ENCODE results near the gene ATL2. TPM values are rescaled to one million over a fixed set of nuclear protein-coding genes. Genes with fewer than 3 reads are reported as not detected.

ATL2 gene
- total RNA-seq, 2 donors from 2014 or later, result 43.6 to 62.6 TPM

- Histone ChIP-seq H3K27ac (no peak overlapping the region), H3K4me1 (no peaks in the 10 kb centered on the region), H3K27me3 (no peaks in the 10 kb centered on the region), H3K36me3 (replicated peaks in 1 of 2; ENCODE audit: insufficient read depth in 1 of 2, low read depth in 2 of 2) (no peaks in the 10 kb centered on the region), H3K9me3 (no peaks in the 10 kb centered on the region), H3K4me3 (no peak overlapping the region)
- ATAC-seq, result no peak
- intact Hi-C loops (cut with DNase I), result no loop called here
- DNase-seq, result no peak
- TF ChIP-seq POLR2A (IDR thresholded peaks at IDR 0.05) (no peak), CTCF (IDR thresholded peaks at IDR 0.05) (no peak)
- 91 to 93% methylated on average over 2 of the region's 2 CpGs for WGBS, 2 donors
These were observed 109.1 kb downstream of the ATL2 start for GRCh38 chr2:38268001-38268400.

DNA sequence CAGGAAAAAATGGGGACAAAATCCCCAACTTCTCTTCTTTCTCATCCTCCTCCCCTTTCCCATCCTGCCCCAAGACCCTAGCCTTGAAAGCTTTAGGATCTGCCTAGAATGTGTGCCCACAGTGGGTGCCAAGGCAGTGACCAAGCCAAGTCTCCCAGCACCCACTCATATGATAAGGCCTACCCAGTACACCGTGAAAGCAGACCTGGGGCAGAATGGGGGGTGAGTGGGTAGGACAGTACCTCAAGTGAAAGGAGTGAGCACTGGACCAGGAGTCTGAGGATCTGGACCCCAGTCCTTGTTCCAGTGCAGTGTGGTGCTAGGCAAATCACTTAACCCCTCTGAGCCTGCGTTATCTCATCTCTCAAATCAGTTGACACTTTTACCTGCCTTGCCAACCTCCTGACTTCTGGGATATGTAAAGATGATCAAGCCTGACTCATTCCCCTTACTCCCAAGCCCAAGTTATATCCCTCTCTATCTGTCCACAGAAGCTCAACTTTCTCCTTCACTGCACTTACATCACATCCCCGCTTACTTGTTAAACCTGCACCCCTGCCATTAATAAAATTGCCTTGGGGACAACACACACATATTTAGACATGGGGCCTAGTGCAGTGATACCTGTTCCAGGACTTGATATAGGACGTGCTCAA lies 109.7 kb downstream of the ATL2 start:
- DNase-seq, result no peak
- TF ChIP-seq POLR2A (IDR thresholded peaks at IDR 0.05) (no peak), CTCF (IDR thresholded peaks at IDR 0.05) (no peak)
- no peak for ATAC-seq
- H3K36me3 ChIP-seq (replicated peaks in 1 of 2; ENCODE audit: insufficient read depth in 1 of 2, low read depth in 2 of 2), result no peaks in the 10 kb centered on the region
- no peaks in the 10 kb centered on the region for H3K4me1 ChIP-seq
- H3K27ac ChIP-seq, result no peak overlapping the region
- 88 to 89% methylated on average over 4 of the region's 4 CpGs for WGBS, 2 donors
- H3K27me3 ChIP-seq, result no peaks in the 10 kb centered on the region
- no peaks in the 10 kb centered on the region for H3K9me3 ChIP-seq
- intact Hi-C loops (cut with DNase I), result no loop called here
- no peak overlapping the region for H3K4me3 ChIP-seq

- intact Hi-C loops (cut with DNase I), result no loop called here
- Histone ChIP-seq H3K27ac (no peak overlapping the region), H3K9me3 (no peaks in the 10 kb centered on the region), H3K4me1 (no peaks in the 10 kb centered on the region), H3K4me3 (no peak overlapping the region), H3K27me3 (no peaks in the 10 kb centered on the region), H3K36me3 (replicated peaks in 1 of 2; ENCODE audit: insufficient read depth in 1 of 2, low read depth in 2 of 2) (no peaks in the 10 kb centered on the region)
- 76 to 81% methylated on average over 3 of the region's 3 CpGs for WGBS, 2 donors
- ATAC-seq (no peak), DNase-seq (no peak)
- TF ChIP-seq POLR2A (IDR thresholded peaks at IDR 0.05) (no peak), CTCF (IDR thresholded peaks at IDR 0.05) (no peak)
These were observed 110.6 kb downstream of the ATL2 start for GRCh38 chr2:38266382-38267061.

- 79 to 82% methylated on average over 3 of the region's 3 CpGs for whole genome bisulfite sequencing, 2 donors
These were observed 111.6 kb downstream of the ATL2 start for GRCh38 chr2:38265461-38265860.

More at GRCh38 chr2:38265461-38265860, 111.6 kb downstream of the ATL2 start:
- intact Hi-C loops (cut with DNase I), result no loop called here
- Histone ChIP-seq H3K27ac (no peak overlapping the region), H3K4me1 (no peaks in the 10 kb centered on the region), H3K36me3 (replicated peaks in 1 of 2; ENCODE audit: insufficient read depth in 1 of 2, low read depth in 2 of 2) (no peaks in the 10 kb centered on the region), H3K27me3 (no peaks in the 10 kb centered on the region), H3K9me3 (no peaks in the 10 kb centered on the region), H3K4me3 (no peak overlapping the region)
- TF ChIP-seq CTCF (IDR thresholded peaks at IDR 0.05) (no peak), POLR2A (IDR thresholded peaks at IDR 0.05) (no peak)
- no peak for ATAC-seq
- no peak for DNase-seq
